Suprapubic skin (tissue), 4 donors: ENCODE data around the gene FAM118A. TPM values are rescaled to one million over a fixed set of nuclear protein-coding genes. Genes with fewer than 3 reads are reported as not detected.
A peak's percentile ranks its signal among the peaks of the same experiment; 100 is the strongest.

Experiments
- DNase-seq, 2 donors: peaks; one replicate each; pipeline ENCODE4 v3.0.0-alpha.2; 2019; ENCODE audit warnings: low spot score in 2 of 2
- H3K27ac ChIP-seq: fragments of 200-600 bp; sonication (generic); one replicate; pipeline ENCODE4 v1.5.1; 2019
- H3K27me3 ChIP-seq: fragments of 200-600 bp; sonication (generic); one replicate; pipeline ENCODE4 v1.5.1; 2019
- H3K36me3 ChIP-seq: fragments of 200-600 bp; sonication (generic); one replicate; pipeline ENCODE4 v1.5.1; 2019
- H3K4me1 ChIP-seq: fragments of 200-600 bp; sonication (generic); one replicate; pipeline ENCODE4 v1.5.1; 2019
- H3K4me3 ChIP-seq: fragments of 200-600 bp; sonication (generic); one replicate; pipeline ENCODE4 v1.5.1; 2019; ENCODE audit warnings: mild to moderate bottlenecking
- H3K9me3 ChIP-seq: fragments of 200-600 bp; sonication (generic); one replicate; pipeline ENCODE4 v1.5.1; 2019
- EP300 ChIP-seq: sonication (generic); formaldehyde crosslinking; IDR thresholded peaks from one replicate; pipeline ENCODE4 v1.6.1; 2017; ENCODE audit warnings: antibody characterized with exemption
- POLR2A ChIP-seq, 2 donors: fragments of 450-650 bp; IDR thresholded peaks; one replicate each; pipeline ENCODE4 v1.6.1; 2017; ENCODE audit warnings: antibody characterized with exemption in 2 of 2, mild to moderate bottlenecking in 2 of 2, moderate library complexity in 2 of 2
- POLR2AphosphoS5 ChIP-seq, 3 donors: sonication (generic); formaldehyde crosslinking; IDR thresholded peaks; one replicate each; pipeline ENCODE4 v1.6.1; 2017; ENCODE audit warnings: antibody characterized with exemption in 3 of 3
- WGBS: methylation state at CpG from one replicate; pipeline ENCODE4 v1.1.5; 2018; 5-methylcytosine and 5-hydroxymethylcytosine counted together
- total RNA-seq, 4 donors: library from RNA; depleted of rRNA; stranded (reverse); fragments of >200 nt; gene quantifications; one replicate each; pipeline ENCODE4 v1.1.0, GENCODE V29; 2016
- TF ChIP-seq, protein P1 (sequence below), 2 donors: fragments of 200-600 bp in 1 of 2; fragments of 450-650 bp in 1 of 2; sonication (generic) in 1 of 2; IDR thresholded peaks; one replicate each; pipeline ENCODE4 v1.5.1; 2016 to 2019; ENCODE audit warnings: antibody characterized with exemption in 2 of 2, mild to moderate bottlenecking in 1 of 2, moderate library complexity in 1 of 2

FAM118A gene
- total RNA-seq, 4 donors from 2014 or later, result 22.7 to 65.8 (median 37.2) TPM

DNA sequence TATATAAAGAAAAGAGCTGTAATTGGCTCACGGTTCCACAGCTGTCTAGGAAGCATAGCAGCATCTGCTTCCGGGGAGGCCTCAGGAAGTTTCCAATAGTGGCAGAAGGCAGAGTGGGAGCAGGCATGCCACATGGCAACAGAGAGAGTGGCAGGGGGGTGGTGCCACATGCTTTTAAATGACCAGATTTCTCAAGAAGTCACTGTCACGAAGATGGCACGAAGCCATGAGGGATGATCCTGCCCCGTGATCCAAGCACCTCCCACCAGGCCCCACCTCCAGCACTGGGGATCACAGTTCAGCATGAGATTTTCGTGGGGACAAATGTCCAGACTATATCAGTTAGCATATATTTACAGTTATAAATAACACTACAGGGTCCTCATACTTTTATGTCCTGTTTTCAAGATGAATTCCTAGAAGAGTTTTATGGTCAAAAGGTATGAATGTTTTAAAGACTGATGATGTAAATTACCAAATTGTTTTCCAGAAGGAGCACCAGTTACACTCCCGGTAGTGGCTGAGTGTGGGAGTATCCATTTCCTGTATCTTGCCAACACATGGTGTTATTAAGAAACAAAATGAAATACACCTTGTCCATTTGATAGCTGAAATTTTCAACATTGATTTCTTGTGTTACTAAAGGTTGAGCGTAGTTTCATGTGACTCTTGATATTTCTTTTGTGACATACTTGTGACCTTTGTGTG, 19.2 kb downstream of the FAM118A start:
- peaks cover 55% of the 10 kb centered on the region for H3K36me3 ChIP-seq
- TF ChIP-seq EP300 (no peak), POLR2AphosphoS5 (IDR thresholded peaks at IDR 0.05) (no peak), POLR2A (IDR thresholded peaks at IDR 0.05) (no peak)
- TF ChIP-seq, protein P1, sequence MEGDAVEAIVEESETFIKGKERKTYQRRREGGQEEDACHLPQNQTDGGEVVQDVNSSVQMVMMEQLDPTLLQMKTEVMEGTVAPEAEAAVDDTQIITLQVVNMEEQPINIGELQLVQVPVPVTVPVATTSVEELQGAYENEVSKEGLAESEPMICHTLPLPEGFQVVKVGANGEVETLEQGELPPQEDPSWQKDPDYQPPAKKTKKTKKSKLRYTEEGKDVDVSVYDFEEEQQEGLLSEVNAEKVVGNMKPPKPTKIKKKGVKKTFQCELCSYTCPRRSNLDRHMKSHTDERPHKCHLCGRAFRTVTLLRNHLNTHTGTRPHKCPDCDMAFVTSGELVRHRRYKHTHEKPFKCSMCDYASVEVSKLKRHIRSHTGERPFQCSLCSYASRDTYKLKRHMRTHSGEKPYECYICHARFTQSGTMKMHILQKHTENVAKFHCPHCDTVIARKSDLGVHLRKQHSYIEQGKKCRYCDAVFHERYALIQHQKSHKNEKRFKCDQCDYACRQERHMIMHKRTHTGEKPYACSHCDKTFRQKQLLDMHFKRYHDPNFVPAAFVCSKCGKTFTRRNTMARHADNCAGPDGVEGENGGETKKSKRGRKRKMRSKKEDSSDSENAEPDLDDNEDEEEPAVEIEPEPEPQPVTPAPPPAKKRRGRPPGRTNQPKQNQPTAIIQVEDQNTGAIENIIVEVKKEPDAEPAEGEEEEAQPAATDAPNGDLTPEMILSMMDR (IDR thresholded peaks at IDR 0.05), result no peak
- 60% methylated on average over 8 of the region's 8 CpGs for WGBS

DNA sequence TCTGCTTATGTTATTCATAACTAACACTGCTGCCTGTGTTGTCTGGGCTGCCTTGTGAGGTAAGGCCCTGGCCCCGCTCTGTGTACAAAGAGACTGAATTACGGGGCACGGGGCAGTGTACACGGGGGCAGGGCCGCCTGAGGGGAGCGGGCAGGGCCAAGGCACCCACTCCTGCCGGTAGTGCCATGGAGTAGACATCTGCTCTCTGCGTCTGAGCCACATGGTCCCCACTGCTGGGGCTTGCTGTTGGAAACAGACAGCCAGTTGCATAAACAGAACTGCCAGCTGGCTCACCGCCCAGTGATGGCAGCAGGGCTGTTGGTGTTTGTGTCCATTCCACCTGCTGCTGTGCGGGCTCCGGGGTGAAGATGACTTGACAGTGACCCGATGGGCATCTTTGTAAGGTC, 19.8 kb downstream of the FAM118A start:
- no peak for DNase-seq
- Histone ChIP-seq H3K36me3 (peaks cover 53% of the 10 kb centered on the region), H3K9me3 (no peaks in the 10 kb centered on the region), H3K27me3 (no peaks in the 10 kb centered on the region), H3K4me3 (no peak overlapping the region), H3K27ac (no peak overlapping the region), H3K4me1 (peaks cover 10% of the 10 kb centered on the region)
- WGBS, result 66% methylated on average over 12 of the region's 12 CpGs
- TF ChIP-seq POLR2A (IDR thresholded peaks at IDR 0.05), result no peak

More for the DNA sequence above, 19.2 kb downstream of the FAM118A start:
- no peak overlapping the region for H3K27ac ChIP-seq
- no peak overlapping the region for H3K4me3 ChIP-seq
- peaks cover 10% of the 10 kb centered on the region for H3K4me1 ChIP-seq
- no peaks in the 10 kb centered on the region for H3K27me3 ChIP-seq
- peak in 1 of 2 donors; percentile 83 for DNase-seq
- H3K9me3 ChIP-seq, result no peaks in the 10 kb centered on the region

DNA sequence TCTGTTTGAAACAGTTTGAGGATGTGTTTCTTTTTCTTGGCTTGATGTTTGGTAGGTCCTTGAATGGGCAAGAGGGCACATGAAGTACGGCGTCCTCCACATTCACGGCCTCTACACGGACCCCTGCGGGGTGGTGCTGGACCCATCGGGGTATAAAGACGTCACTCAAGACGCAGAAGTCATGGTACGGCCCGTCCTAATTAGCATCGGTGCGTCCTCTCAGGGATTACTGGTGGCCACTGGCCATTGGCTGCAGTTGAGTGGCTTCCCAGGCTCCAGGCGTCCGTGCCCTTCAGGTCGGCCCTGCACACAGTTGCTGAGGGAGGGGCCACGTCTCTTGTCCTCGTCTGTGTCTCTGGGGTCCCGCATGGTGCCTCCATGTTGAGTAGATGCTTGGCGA, 20.8 kb downstream of the FAM118A start:
- Histone ChIP-seq H3K4me1 (peaks cover 21% of the 10 kb centered on the region), H3K4me3 (no peak overlapping the region), H3K27ac (no peak overlapping the region), H3K36me3 (peaks cover 51% of the 10 kb centered on the region), H3K27me3 (no peaks in the 10 kb centered on the region), H3K9me3 (no peaks in the 10 kb centered on the region)
- DNase-seq, result no peak
- TF ChIP-seq, protein P1 (IDR thresholded peaks at IDR 0.05), result no peak
- TF ChIP-seq EP300 (no peak), POLR2A (IDR thresholded peaks at IDR 0.05) (no peak), POLR2AphosphoS5 (IDR thresholded peaks at IDR 0.05) (no peak)
- 95% methylated on average over 18 of the region's 19 CpGs for WGBS

DNA sequence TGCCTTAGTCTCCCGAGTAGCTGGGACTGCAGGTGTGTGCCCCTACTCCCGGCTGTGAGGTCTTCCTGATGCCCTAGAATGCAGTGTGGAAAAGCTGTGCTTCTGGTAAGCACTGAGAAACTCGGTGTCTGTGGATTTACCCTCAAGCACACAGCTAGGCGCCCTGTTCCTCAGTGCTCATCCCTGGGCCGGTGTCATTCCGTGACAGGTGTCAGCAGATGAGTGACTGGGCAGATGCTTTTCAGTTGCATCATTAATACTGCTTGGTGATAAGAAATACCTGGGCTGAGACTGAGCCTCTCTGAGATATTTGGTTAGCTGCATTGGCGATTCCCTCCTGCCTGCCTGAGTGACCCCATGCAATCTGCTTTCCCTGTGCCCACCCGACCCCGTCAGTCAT, 21.8 kb downstream of the FAM118A start:
- H3K4me3 ChIP-seq, result no peak overlapping the region
- no peak for DNase-seq
- peaks cover 30% of the 10 kb centered on the region for H3K4me1 ChIP-seq
- H3K27ac ChIP-seq, result no peak overlapping the region
- WGBS, result 89% methylated on average over 5 of the region's 9 CpGs
- peaks cover 47% of the 10 kb centered on the region for H3K36me3 ChIP-seq
- H3K27me3 ChIP-seq, result no peaks in the 10 kb centered on the region
- no peaks in the 10 kb centered on the region for H3K9me3 ChIP-seq
- TF ChIP-seq, protein P1 (IDR thresholded peaks at IDR 0.05), result no peak
- TF ChIP-seq POLR2A (IDR thresholded peaks at IDR 0.05) (no peak), EP300 (no peak), POLR2AphosphoS5 (IDR thresholded peaks at IDR 0.05) (no peak)

DNA sequence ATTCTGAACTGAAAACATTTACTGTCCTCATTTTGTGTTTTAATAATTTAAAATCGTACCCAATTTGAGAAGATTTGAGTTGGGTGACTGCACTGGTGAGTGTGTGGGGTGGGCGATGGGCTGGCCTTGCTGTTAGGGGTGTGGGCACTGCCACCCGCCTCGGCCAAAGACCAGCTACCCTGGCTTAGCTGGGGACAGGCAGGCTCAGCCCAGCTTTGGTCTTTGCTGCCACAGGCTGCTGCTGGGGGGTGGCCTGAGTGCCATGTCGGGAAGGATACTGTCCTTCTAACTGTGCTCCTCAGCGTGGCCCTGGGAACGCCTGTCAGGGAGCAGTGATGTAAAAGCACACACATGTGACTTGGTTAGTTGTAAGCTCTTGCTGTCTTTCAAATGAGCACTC, 22.3 kb downstream of the FAM118A start:
- 97% methylated on average over 7 of the region's 7 CpGs for WGBS
- peaks cover 46% of the 10 kb centered on the region for H3K36me3 ChIP-seq

More for the DNA sequence above, 22.3 kb downstream of the FAM118A start:
- TF ChIP-seq POLR2AphosphoS5 (IDR thresholded peaks at IDR 0.05), result no peak
- TF ChIP-seq, protein P1 (IDR thresholded peaks at IDR 0.05), result no peak
- TF ChIP-seq EP300, result no peak
- TF ChIP-seq POLR2A (IDR thresholded peaks at IDR 0.05), result no peak
- H3K4me1 ChIP-seq, result peaks cover 35% of the 10 kb centered on the region
- H3K27ac ChIP-seq, result no peak overlapping the region
- H3K9me3 ChIP-seq, result no peaks in the 10 kb centered on the region
- H3K4me3 ChIP-seq, result no peak overlapping the region
- DNase-seq, result no peak
- no peaks in the 10 kb centered on the region for H3K27me3 ChIP-seq
